Lower lobe of right lung (tissue), 2 donors: ENCODE results near the gene DPP4. TPM values are rescaled to one million over a fixed set of nuclear protein-coding genes. Genes with fewer than 3 reads are reported as not detected.

Experiments
- ATAC-seq, 2 donors: fragments of 200-7000 bp; cut with Tn5 transposase; one replicate each; pipeline ENCODE4 v1.9.1; 2020 to 2022; ENCODE audit warnings: mild to moderate bottlenecking in 2 of 2, moderate library complexity in 2 of 2
- DNase-seq: peaks from one replicate; pipeline ENCODE4 v3.0.0-alpha.2; 2020
- H3K27ac ChIP-seq: fragments of 200-600 bp; one replicate; pipeline ENCODE4 v1.8.0; 2022
- H3K27me3 ChIP-seq: fragments of 200-600 bp; one replicate; pipeline ENCODE4 v1.8.0; 2022; ENCODE audit warnings: low read depth
- H3K36me3 ChIP-seq: fragments of 200-600 bp; one replicate; pipeline ENCODE4 v1.8.0; 2022; ENCODE audit warnings: mild to moderate bottlenecking
- H3K4me1 ChIP-seq: fragments of 200-600 bp; one replicate; pipeline ENCODE4 v1.8.0; 2022
- H3K4me3 ChIP-seq: fragments of 200-600 bp; one replicate; pipeline ENCODE4 v1.8.0; 2022; ENCODE audit warnings: mild to moderate bottlenecking
- H3K9me3 ChIP-seq: fragments of 200-600 bp; one replicate; pipeline ENCODE4 v1.8.0; 2022
- CTCF ChIP-seq: fragments of 200-600 bp; IDR thresholded peaks from one replicate; pipeline ENCODE4 v1.8.0; 2022; ENCODE audit warnings: antibody characterized with exemption, mild to moderate bottlenecking
- intact Hi-C: fragments of 100-400 bp; cut with DNase I; formaldehyde crosslinking; loops from one replicate; pipeline ENCODE4 v1.11.0; 2022
- total RNA-seq: library from RNA; stranded (reverse); fragmentation: NEBNext Ultra II Directional; extraction: Animal tissue kit (Norgen Biotek cat#: 25700); gene quantifications from one replicate; pipeline ENCODE4 v1.2.1, GENCODE V29; 2021
- donor health status: DM: no; HTN: yes; CAD: no; lungs with severe emphysema.

DPP4 gene
- total RNA-seq, 1 donor from 2014 or later: 24.5 TPM

DNA sequence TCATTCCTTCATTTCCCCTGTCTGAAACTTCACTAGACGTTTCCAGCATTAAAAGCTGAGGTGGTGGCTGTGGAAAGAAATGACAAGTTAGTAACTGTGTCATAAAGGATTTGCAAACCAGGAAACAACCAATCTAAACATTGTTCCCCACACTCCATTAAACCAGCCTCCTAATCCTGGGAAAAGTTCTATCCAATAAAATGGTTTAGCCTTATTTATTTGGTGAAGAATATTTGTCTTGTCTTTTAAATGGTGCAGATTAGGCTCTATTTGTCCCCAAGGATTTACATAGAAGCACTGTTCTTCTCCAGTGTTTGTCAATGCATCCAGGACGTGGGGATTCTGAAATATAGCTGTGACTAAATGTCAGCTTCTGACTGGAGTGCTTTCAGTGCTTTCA lies 10.5 kb upstream of the DPP4 start:
- H3K36me3 ChIP-seq: no peaks in the 10 kb centered on the region
- no peak for TF ChIP-seq CTCF
- DNase-seq (no peak), ATAC-seq (no peak)
- H3K27me3 ChIP-seq: no peaks in the 10 kb centered on the region
- no peak overlapping the region for H3K27ac ChIP-seq
- peaks cover 1% of the 10 kb centered on the region for H3K9me3 ChIP-seq
- H3K4me1 ChIP-seq: no peaks in the 10 kb centered on the region
- H3K4me3 ChIP-seq: no peak overlapping the region
- intact Hi-C loops: no loop called here

DNA sequence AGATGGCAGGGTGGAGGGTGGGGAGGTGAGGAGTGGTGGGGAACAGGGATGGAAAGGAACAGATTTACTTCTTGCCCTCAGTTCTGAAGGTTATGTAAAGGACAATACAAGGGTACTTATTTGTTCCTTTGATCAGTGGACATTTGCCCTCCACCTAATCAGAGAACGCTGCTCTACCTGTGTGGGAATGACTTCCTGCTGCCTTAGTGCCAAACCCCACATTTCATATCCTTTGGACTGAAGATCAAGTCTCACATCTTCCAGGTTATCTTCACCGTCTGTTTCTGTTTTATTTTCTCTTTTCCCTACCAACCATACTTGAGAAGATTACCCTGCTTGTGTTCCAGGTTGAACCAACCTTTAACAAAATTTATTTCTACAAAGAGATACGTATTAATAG lies 8.7 kb upstream of the DPP4 start:
- no peak for TF ChIP-seq CTCF
- intact Hi-C loops: no loop called here
- no peaks in the 10 kb centered on the region for H3K27me3 ChIP-seq
- ATAC-seq (no peak), DNase-seq (no peak)
- H3K4me3 ChIP-seq: no peak overlapping the region
- H3K27ac ChIP-seq: no peak overlapping the region
- no peaks in the 10 kb centered on the region for H3K4me1 ChIP-seq
- no peaks in the 10 kb centered on the region for H3K36me3 ChIP-seq
- peaks cover 10% of the 10 kb centered on the region for H3K9me3 ChIP-seq

GRCh38 chr2:162082036-162082435 lies 8.0 kb upstream of the DPP4 start:
- no peak for TF ChIP-seq CTCF
- H3K27ac ChIP-seq: no peak overlapping the region

GRCh38 chr2:162079514-162079913 lies 5.5 kb upstream of the DPP4 start:
- Histone ChIP-seq H3K9me3 (peaks cover 10% of the 10 kb centered on the region), H3K4me3 (no peak overlapping the region), H3K27ac (no peak overlapping the region), H3K27me3 (no peaks in the 10 kb centered on the region), H3K36me3 (no peaks in the 10 kb centered on the region), H3K4me1 (peaks cover 9% of the 10 kb centered on the region)
- intact Hi-C loops: no loop called here
- DNase-seq: no peak
- no peak for TF ChIP-seq CTCF
- no peak for ATAC-seq

More at GRCh38 chr2:162082036-162082435, 8.0 kb upstream of the DPP4 start:
- peaks cover 10% of the 10 kb centered on the region for H3K9me3 ChIP-seq
- H3K27me3 ChIP-seq: no peaks in the 10 kb centered on the region
- no peaks in the 10 kb centered on the region for H3K4me1 ChIP-seq
- H3K36me3 ChIP-seq: no peaks in the 10 kb centered on the region
- intact Hi-C loops: no loop called here
- no peak for DNase-seq
- ATAC-seq: no peak
- no peak overlapping the region for H3K4me3 ChIP-seq

- ATAC-seq: no peak
- Histone ChIP-seq H3K4me1 (peaks cover 12% of the 10 kb centered on the region), H3K27me3 (no peaks in the 10 kb centered on the region), H3K36me3 (no peaks in the 10 kb centered on the region), H3K9me3 (peaks cover 10% of the 10 kb centered on the region), H3K4me3 (no peak overlapping the region), H3K27ac (no peak overlapping the region)
- no peak for TF ChIP-seq CTCF
- DNase-seq: no peak
- intact Hi-C loops: no loop called here
Measured at GRCh38 chr2:162075689-162076132, 1.7 kb upstream of the DPP4 start.
